Measurements from ENCODE around the gene PEAR1. TPM values are rescaled to one million over a fixed set of nuclear protein-coding genes. Genes with fewer than 3 reads are reported as not detected.

PEAR1 gene
- total RNA-seq, 4 donors from 2014 or later = 7.0 to 10.7 (median 9.1) TPM

- Histone ChIP-seq H3K27me3 (no peaks in the 10 kb centered on the region), H3K4me3 (no peak overlapping the region), H3K27ac (no peak overlapping the region), H3K4me1 (no peaks in the 10 kb centered on the region), H3K36me3 (peaks cover 0 to 100% of the 10 kb centered on the region in 2 donors), H3K9me3 (no peaks in the 10 kb centered on the region)
- no CpG with 5 or more reads among the region's 3 CpGs for WGBS, 2 donors (ENCODE audit: low coverage in 1 of 2)
- TF ChIP-seq POLR2A (IDR thresholded peaks at IDR 0.05) = no peak
- TF ChIP-seq POLR2AphosphoS5 (IDR thresholded peaks at IDR 0.05) = no peak
- no peak for TF ChIP-seq EP300 (IDR thresholded peaks at IDR 0.05)
- TF ChIP-seq, protein P1, sequence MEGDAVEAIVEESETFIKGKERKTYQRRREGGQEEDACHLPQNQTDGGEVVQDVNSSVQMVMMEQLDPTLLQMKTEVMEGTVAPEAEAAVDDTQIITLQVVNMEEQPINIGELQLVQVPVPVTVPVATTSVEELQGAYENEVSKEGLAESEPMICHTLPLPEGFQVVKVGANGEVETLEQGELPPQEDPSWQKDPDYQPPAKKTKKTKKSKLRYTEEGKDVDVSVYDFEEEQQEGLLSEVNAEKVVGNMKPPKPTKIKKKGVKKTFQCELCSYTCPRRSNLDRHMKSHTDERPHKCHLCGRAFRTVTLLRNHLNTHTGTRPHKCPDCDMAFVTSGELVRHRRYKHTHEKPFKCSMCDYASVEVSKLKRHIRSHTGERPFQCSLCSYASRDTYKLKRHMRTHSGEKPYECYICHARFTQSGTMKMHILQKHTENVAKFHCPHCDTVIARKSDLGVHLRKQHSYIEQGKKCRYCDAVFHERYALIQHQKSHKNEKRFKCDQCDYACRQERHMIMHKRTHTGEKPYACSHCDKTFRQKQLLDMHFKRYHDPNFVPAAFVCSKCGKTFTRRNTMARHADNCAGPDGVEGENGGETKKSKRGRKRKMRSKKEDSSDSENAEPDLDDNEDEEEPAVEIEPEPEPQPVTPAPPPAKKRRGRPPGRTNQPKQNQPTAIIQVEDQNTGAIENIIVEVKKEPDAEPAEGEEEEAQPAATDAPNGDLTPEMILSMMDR (IDR thresholded peaks at IDR 0.05) = no peak
- ATAC-seq = no peak
Observed at GRCh38 chr1:156943756-156944155, 50.2 kb downstream of the PEAR1 start.

- no peaks in the 10 kb centered on the region for H3K9me3 ChIP-seq
- H3K4me1 ChIP-seq = no peaks in the 10 kb centered on the region
- 90% methylated on average over 1 of the region's 1 CpG; no CpG with 5 or more reads in 1 of the 2 donors for WGBS, 2 donors (ENCODE audit: low coverage in 1 of 2)
- H3K4me3 ChIP-seq = no peak overlapping the region
- H3K36me3 ChIP-seq = peaks cover 0 to 100% of the 10 kb centered on the region in 2 donors
- no peak overlapping the region for H3K27ac ChIP-seq
- ATAC-seq = no peak
- H3K27me3 ChIP-seq = no peaks in the 10 kb centered on the region
- TF ChIP-seq, protein P1 (IDR thresholded peaks at IDR 0.05) = no peak
- TF ChIP-seq POLR2AphosphoS5 (IDR thresholded peaks at IDR 0.05) = no peak
- no peak for TF ChIP-seq POLR2A (IDR thresholded peaks at IDR 0.05)
- no peak for TF ChIP-seq EP300 (IDR thresholded peaks at IDR 0.05)
Observed at GRCh38 chr1:156944268-156944667, 50.8 kb downstream of the PEAR1 start.

- H3K36me3 ChIP-seq = peaks cover 0 to 100% of the 10 kb centered on the region in 2 donors
- no peaks in the 10 kb centered on the region for H3K9me3 ChIP-seq
- H3K27me3 ChIP-seq = no peaks in the 10 kb centered on the region
- 100% methylated on average over 1 of the region's 8 CpGs; no CpG with 5 or more reads in 1 of the 2 donors for WGBS, 2 donors (ENCODE audit: low coverage in 1 of 2)
- no peaks in the 10 kb centered on the region for H3K4me1 ChIP-seq
- no peak overlapping the region for H3K4me3 ChIP-seq
- no peak for ATAC-seq
- no peak overlapping the region for H3K27ac ChIP-seq
- no peak for TF ChIP-seq POLR2AphosphoS5 (IDR thresholded peaks at IDR 0.05)
- no peak for TF ChIP-seq POLR2A (IDR thresholded peaks at IDR 0.05)
- TF ChIP-seq EP300 (IDR thresholded peaks at IDR 0.05) = no peak
- TF ChIP-seq, protein P1 (IDR thresholded peaks at IDR 0.05) = no peak
Observed at GRCh38 chr1:156944848-156945247, 51.3 kb downstream of the PEAR1 start.

- no peak overlapping the region for H3K4me3 ChIP-seq
- H3K4me1 ChIP-seq = no peaks in the 10 kb centered on the region
- H3K36me3 ChIP-seq = peaks cover 0 to 100% of the 10 kb centered on the region in 2 donors
- TF ChIP-seq POLR2A (IDR thresholded peaks at IDR 0.05) (no peak), POLR2AphosphoS5 (IDR thresholded peaks at IDR 0.05) (no peak), EP300 (IDR thresholded peaks at IDR 0.05) (no peak)
- TF ChIP-seq, protein P1 (IDR thresholded peaks at IDR 0.05) = no peak
- 53 to 81% methylated on average over 3 to 5 of the region's 11 CpGs for WGBS, 2 donors (ENCODE audit: low coverage in 1 of 2)
- no peaks in the 10 kb centered on the region for H3K27me3 ChIP-seq
- ATAC-seq = no peak
- no peak overlapping the region for H3K27ac ChIP-seq
- no peaks in the 10 kb centered on the region for H3K9me3 ChIP-seq
Observed at GRCh38 chr1:156945881-156946661, 52.6 kb downstream of the PEAR1 start.

GRCh38 chr1:156947127-156947526 is 53.6 kb downstream of the PEAR1 start:
- Histone ChIP-seq H3K27ac (no peak overlapping the region), H3K4me1 (no peaks in the 10 kb centered on the region), H3K4me3 (no peak overlapping the region), H3K9me3 (no peaks in the 10 kb centered on the region), H3K27me3 (no peaks in the 10 kb centered on the region), H3K36me3 (peaks cover 0 to 100% of the 10 kb centered on the region in 2 donors)
- WGBS, 2 donors (ENCODE audit: low coverage in 1 of 2) = 88 to 97% methylated on average over 5 of the region's 9 CpGs
- no peak for ATAC-seq
- TF ChIP-seq POLR2A (IDR thresholded peaks at IDR 0.05) (no peak), POLR2AphosphoS5 (IDR thresholded peaks at IDR 0.05) (no peak), EP300 (IDR thresholded peaks at IDR 0.05) (no peak)
- TF ChIP-seq, protein P1 (IDR thresholded peaks at IDR 0.05) = no peak
